ENCODE data around the gene POM121.
"Not testable (repeated sequence)": the region's sequence is repeated elsewhere in the genome, so short reads cannot be mapped to it uniquely, and the experiment has no call there.

Gene POM121
- total RNA-seq, result 5.5 to 45.9 (median 13.0) reads per million in 18 experiments

- peak; percentile 88 to 91 for DNase-seq
These were observed at the start of gene POM121 for GRCh38 chr7:72924733-72925545. POM121 (plus strand) TSS chr7:72925095; CDS start chr7:72925122, 27 bp downstream.

DNA sequence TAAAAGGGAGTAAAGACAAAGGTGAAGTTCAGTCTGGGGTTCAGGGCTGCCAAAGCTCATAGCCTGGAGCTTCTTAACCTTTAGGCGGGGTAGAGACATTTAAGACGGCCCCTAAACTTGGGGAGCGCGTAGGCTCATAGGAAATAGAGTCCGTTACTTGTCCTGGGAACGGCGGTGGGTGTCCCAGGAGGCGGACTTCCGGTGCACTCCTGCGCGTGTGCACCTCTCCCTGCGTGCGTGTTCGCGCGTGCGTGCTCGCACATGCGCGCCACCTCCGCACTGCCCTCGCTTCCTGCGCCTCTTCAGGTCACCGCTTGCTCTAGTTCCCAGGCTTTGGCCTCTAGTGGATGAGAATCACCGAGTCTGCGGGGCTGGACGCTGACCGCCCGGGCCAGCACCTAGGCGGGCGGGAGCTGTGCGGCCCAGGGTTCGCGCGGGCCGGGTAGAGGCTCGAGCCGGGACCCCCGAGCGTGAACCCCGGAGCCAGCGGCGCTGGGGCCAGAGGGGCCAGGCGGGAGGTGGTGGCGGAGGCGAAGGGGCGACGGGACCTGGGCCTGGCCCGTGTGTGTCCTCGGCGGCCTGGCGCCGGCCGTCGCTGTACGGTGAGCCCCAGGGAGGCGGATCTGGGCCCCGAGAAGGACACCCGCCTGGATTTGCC lies 45.7 kb upstream of the POM121 start:
- peak; percentile 82 to 88 for DNase-seq

DNA sequence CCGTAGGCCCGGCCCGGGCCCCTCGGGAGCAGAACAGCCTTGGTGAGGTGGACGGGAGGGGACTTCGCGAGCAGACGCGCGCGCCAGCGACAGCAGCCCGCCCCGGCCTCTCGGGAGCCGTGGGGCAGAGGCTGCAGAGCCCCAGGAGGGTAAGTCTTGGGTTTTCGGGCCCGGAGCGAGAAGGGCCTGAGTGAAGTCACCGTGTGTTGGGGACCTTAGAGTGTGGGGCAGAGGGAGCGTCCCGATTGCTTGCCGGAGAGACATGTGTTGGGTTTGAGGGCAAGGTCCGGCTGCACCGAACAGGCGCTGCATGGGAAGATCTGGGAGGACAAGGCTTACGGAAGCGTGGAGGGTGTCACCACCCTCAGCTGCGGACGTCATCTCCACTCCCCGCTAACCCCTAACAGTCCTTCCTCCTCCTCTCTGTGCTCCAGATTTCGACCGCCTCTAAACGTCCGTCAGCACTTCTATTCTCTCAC lies 45.1 kb upstream of the POM121 start:
- peak; percentile 62 to 79 for DNase-seq

DNA sequence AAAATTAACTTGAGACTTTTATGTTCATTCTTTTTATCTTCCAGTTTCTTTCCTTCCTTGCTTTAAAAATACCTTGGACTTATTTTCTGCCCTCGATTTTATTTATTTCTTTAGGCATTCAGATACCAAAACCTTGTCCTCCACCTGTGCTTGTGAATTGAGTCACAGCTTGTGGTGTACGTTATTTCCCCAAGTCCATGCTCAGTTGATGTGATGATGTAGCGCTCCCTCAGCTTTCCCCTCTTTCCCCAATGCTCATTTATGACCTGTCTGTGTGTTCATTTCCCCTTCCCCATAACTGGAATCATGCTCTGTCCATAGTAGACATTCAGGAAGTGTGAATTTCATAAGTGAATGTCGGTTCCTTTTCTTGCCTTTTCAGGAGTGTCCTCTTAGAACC lies 33.1 kb upstream of the POM121 start:
- peak; percentile 18 to 22 for DNase-seq

DNA sequence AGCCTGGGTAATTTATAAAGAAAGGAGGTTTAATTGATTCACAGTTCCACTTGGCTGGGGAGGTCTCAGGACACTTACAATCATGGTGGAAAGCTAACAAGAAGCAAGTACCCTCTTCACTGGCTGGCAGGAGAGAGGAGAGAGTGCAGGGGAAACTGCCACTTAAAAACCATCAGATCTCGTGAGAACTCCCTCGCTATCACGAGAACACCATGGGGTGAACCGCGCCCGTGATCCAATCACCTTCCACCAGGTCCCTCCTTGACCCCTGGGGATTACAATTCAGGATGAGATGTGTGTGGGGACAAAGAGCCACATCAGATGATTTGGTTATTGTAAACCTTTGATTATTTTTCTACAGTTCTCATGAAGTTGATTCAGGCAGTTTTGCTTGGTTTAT lies 20.2 kb upstream of the POM121 start:
- not testable (repeated sequence) for DNase-seq

DNA sequence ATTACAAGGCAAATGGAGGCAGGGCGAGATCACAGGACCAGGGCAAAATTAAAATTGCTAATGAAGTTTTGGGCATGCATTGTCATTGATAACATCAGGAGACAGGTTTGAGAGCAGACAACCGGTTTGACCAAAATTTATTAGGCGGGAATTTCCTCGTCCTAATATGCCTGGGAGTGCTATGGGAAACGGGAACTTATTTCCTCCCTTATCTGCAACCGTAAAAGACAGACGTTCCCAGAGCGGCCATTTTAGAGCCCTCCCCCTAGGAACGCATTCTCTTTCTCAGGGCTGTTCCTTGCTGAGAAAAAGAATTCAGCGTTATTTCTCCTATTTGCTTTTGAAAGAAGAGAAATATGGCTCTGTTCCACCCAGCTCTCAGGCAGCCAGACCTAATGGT lies 16.5 kb upstream of the POM121 start:
- not testable (repeated sequence) for DNase-seq

GRCh38 chr7:72911395-72911794 lies 13.5 kb upstream of the POM121 start:
- peak in 1 of 2 donors; percentile 26 for DNase-seq

DNA sequence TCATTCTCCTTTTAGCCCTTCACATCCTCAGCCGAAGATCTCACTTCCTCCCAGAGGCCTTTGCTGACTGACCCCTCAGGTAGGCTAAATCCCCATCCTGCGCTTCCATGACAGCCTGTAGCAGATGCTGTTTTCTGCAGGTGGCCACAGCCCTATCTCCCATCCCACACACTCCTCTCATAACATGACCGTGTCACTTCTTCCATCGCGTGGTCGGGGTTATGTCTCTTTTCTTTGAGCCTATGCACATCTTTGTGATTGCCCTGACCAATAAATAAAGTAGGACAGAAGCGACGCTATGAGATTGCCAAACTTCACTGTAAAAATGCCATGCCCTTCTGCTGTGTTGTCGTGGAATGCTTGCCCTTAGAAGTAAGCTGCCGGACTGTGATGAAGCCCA lies 11.1 kb upstream of the POM121 start:
- not testable (repeated sequence) for DNase-seq

GRCh38 chr7:72914756-72915525 lies 10.0 kb upstream of the POM121 start:
- DNase-seq, result peak; percentile 50 to 56

DNA sequence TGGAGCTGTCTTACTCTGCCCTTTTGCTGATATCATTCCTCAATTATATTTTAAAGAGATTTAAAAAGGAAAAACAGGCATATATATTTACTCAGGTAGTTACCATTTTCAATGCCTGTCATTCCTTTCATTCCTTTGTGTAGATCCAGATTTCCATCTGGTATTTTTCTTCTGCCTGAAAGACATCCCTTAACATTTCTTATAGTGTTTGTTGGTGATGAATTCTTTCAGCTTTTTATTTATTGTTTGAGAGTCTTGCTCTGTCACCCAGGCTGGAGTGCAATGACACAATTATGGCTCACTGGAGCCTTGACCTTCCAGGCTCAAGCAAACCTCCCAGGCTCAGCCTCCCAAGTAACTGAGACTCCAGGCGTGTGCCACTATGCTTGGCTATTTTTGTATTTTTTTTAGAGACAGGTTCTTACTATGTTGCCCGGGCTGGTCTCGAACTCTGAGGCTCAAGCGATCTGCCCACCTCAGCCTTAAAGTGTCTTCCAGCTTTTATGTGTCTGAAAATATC lies 5.6 kb upstream of the POM121 start:
- no peak for DNase-seq

DNA sequence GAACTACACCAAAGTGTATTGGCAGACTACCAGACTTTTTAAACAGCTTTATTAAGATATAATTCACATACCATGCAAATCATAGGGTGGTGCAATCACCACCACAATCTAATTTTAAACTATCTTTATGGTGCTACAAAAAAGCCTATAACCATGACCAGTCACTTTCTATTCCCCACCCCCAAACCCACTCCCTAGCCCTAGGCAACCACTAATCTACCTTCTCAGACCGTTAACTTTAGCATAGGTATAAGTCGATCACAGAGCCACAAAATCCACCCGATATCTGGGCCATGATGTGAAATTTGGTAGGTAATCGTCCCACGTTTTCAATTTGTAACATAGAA lies 536 bp upstream of the POM121 start:
- DNase-seq, result no peak

DNA sequence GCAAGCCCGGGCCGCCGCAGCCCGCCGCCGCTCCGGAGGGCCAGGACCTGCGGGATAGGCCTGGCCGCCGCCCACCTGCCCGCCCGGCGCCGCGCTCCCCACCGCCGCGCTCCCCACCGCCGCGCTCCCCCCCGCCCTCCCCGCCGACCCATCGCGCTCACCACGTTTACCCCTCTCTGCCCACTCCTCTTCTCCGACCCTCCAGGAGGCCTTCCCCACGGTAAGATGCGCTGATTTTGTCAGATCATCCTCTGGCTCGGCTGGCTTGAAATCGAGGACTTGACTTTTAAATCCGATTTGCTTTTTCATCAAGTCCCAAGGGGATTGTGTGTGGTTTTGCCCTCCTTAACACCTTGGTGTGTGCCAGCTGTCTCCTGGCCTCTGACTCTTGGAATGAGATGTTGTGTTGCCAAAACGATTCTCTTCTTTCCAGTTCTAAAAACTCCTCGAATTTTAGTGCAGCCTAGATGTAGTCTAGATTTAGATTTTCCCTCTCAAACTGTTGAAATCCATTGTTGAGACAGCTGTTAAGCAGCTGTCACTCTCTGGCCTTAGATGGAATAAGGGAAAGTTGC lies 738 bp downstream of the POM121 start:
- no peak for DNase-seq

DNA sequence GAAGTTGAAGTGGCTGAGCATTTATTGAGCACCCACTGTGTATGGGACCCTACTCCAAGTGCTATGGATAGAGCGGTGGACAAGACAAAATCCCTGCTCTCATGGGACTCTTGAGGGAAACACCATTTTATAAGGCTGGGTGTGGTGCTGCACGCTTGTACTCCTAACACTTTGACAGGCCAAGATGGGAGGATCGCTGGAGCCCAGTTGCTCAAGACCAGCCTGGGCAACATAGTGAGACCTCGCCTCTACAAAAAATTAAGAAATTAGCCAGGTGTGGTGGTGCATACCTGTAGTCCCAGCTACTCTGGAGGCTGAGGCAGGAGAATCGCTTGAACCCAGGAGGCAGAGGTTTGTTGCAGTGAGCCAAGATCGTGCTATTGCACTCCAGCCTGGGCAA lies 2.9 kb downstream of the POM121 start:
- not testable (repeated sequence) for DNase-seq

DNA sequence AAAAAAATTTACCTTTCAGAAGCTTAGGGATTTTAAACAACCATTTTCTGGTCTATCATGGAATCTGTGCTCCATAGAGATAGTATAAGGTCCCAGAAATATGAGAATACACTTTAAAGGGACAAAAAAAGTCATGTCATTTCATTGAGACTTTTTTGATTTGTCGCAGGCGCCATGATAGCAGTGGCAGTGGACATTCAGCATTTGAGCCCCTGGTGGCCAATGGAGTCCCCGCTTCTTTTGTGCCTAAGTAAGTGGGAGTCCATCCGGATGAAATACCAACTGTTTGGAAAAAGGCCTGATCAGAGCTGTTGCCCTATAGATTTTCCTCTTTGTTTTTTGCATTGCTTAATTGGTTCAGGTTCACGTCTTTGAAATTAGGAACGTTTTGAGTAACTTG lies 3.3 kb downstream of the POM121 start:
- not testable (repeated sequence) for DNase-seq

DNA sequence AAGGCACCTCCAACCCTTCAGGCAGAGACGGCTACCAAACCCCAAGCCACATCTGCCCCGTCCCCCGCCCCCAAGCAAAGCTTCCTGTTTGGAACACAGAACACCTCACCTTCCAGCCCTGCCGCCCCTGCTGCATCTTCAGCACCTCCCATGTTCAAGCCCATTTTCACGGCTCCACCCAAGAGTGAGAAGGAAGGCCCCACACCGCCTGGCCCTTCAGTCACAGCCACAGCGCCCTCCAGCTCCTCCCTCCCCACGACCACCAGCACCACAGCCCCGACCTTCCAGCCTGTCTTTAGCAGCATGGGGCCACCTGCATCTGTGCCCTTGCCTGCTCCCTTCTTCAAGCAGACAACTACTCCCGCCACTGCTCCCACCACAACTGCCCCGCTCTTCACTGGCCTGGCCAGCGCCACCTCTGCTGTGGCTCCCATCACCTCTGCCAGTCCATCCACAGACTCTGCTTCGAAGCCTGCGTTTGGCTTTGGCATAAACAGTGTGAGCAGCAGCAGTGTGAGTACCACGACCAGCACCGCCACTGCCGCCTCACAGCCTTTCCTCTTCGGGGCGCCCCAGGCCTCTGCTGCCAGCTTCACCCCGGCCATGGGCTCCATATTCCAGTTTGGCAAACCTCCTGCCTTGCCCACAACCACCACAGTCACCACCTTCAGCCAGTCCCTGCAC lies 17.3 kb downstream of the POM121 start:
- DNase-seq, result not testable (repeated sequence)

DNA sequence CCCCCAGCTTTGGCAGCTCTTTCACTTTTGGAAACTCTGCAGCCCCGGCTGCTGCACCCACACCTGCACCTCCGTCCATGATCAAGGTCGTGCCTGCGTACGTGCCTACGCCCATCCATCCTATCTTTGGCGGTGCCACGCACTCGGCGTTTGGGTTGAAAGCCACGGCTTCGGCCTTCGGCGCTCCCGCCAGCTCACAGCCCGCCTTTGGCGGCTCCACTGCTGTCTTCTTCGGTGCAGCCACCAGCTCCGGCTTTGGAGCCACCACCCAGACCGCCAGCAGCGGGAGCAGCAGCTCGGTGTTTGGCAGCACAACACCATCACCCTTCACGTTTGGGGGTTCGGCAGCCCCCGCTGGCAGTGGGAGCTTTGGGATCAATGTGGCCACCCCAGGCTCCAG lies 18.1 kb downstream of the POM121 start:
- not testable (repeated sequence) for DNase-seq

DNA sequence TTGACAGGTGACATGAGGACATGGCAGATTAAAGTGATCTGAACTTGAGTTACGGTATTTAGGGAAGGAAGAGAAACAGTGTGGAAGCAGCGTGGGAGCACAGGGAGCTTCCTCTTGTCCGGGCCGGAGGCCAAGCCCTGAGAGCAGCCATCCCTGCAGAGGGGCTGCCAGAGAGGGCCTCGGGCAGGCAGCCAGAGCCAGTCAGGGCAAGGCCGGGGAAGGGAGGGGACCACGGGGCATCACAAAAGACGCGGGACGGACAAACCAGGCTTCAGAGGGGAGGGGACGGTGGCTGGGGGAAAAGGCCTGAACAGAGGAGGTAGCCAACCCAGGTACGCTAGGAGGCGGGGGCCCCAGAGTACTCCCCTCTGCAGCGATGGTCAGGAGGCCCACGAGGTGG lies 20.0 kb downstream of the POM121 start:
- not testable (repeated sequence) for DNase-seq

DNA sequence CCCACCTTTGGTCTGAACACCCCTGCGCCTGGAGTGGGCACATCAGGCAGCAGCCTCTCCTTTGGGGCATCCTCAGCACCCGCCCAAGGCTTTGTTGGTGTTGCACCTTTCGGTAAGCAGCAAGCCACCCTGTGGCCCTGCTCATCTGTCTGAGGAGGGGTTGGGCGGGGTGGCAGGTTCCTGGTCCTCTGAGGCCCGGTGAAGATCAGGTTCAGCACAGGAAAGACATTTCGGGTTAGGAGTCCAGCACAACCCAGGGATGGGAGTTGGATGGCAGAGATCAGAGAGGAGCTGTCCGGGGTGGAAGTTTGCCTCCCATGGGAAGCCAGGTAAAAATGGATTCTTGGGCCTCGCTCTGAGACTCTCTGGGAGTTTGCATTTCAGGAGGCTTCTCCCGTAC lies 20.7 kb downstream of the POM121 start:
- DNase-seq, result not testable (repeated sequence)

GRCh38 chr7:72946130-72946745 lies 21.3 kb downstream of the POM121 start:
- DNase-seq, result not testable (repeated sequence)

DNA sequence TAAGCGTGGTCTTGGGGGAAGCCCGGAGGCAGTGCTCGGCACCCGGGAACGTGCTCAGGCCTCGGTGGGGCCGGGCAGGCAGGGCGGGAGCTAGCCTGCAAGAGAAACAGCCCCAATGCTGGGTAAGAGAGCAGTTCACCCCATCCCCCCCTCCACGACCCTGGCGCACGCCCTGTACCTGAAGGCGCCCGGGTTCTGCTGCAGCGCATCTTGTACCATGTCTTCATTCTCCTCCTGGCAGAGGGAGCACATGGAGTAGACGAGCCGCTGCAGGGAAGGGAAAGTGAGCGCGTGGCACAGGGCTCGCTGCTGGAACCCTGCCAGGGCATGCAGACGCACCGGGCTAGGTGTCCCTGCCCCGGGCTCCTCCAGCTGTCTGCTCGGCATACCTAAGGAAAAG lies 23.8 kb downstream of the POM121 start:
- DNase-seq, result not testable (repeated sequence)

- DNase-seq, result not testable (repeated sequence)
These were observed 24.4 kb downstream of the POM121 start for GRCh38 chr7:72949276-72949675.

All from inflammatory macrophage (primary cell).